Fibroblast of villous mesenchyme (primary cell): ENCODE data around the gene HOXA11. TPM values are rescaled to one million over a fixed set of nuclear protein-coding genes. Genes with fewer than 3 reads are reported as not detected.

Experiments
- DNase-seq: peaks from one replicate; pipeline ENCODE4 v3.0.0-alpha.2; 2010; ENCODE audit warnings: low read depth
- H3K4me3 ChIP-seq: 2 replicates; pipeline ENCODE4 v1.5.1; 2011; ENCODE audit warnings: low read depth, mild to moderate bottlenecking, low read length
- small RNA-seq: library from RNA; depleted of rRNA; stranded (forward); fragments of <200 nt; gene quantifications from one replicate; pipeline ENCODE3, GENCODE V24; 2012
- total RNA-seq: library from RNA; depleted of rRNA; stranded (reverse); fragments of >200 nt; gene quantifications from 2 replicates; pipeline ENCODE4 v1.2.3, GENCODE V29; 2012
- TF ChIP-seq, protein P1 (sequence below): IDR thresholded peaks from 2 replicates; pipeline ENCODE4 v1.5.1; 2012; ENCODE audit warnings: low read depth, mild to moderate bottlenecking, low read length; ENCODE audit not compliant: insufficient read depth

Gene HOXA11
- total RNA-seq, 1 donor, result 47.1 TPM

DNA sequence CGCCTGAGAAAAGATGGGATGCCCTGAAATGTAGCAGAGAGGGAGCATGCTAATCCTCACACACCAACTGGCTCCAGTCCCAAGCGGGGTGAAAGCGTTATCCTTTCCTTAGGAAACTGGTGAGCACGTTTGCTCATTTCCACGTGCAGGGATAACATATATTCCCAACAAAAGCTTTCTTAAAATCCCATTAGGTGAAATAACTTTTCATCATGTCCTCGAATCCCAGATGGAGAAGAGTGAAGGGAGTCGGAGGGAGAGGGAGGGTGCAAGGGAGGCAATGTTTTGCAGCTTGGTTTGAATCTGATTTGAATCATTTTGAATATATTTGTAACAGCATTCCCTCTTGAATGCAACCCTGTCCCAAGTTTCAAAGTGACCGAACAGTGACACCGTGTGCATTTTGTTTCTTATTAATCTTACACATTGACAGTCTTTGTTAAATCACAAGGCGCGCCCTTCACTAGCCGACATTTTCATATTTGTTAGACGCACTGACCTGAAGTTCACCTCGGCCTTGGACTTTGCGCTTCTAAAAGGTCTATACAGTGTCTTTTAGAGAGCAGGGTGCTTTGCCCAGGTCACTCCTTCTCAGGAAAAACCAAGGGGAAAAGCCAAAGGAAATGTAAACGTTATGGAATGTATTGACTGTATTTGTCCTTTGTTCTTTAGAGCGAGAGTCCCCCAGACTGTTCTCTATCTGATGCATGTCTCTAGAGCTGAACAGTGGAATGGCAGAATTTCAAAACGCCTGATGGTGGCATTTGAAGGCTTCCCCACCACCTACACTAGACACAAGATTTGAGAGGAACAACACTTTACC is 51.4 kb downstream of the HOXA11 start:
- TF ChIP-seq, protein P1, sequence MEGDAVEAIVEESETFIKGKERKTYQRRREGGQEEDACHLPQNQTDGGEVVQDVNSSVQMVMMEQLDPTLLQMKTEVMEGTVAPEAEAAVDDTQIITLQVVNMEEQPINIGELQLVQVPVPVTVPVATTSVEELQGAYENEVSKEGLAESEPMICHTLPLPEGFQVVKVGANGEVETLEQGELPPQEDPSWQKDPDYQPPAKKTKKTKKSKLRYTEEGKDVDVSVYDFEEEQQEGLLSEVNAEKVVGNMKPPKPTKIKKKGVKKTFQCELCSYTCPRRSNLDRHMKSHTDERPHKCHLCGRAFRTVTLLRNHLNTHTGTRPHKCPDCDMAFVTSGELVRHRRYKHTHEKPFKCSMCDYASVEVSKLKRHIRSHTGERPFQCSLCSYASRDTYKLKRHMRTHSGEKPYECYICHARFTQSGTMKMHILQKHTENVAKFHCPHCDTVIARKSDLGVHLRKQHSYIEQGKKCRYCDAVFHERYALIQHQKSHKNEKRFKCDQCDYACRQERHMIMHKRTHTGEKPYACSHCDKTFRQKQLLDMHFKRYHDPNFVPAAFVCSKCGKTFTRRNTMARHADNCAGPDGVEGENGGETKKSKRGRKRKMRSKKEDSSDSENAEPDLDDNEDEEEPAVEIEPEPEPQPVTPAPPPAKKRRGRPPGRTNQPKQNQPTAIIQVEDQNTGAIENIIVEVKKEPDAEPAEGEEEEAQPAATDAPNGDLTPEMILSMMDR, result no peak
- DNase-seq, result no peak
- no peak overlapping the region for H3K4me3 ChIP-seq

DNA sequence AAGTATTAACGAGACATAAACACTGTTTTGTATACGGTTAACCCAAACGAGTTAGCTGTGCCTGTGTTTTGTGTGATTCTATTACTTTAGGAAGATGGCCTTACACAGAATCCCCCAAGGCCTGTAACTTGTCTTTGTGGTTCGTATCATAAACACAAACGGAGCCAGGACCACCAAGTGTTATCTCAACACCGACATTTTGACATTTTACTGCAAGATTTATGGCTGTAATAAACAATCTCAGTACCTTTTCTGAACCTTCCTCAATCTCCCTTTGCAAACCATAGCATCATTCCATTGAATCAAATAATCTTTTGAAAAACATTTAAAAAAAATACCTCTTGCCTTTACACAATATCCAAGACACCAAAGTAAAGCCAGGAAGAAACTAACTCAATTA is 52.1 kb downstream of the HOXA11 start:
- no peak for DNase-seq
- TF ChIP-seq, protein P1, result no peak
- H3K4me3 ChIP-seq, result no peak overlapping the region

DNA sequence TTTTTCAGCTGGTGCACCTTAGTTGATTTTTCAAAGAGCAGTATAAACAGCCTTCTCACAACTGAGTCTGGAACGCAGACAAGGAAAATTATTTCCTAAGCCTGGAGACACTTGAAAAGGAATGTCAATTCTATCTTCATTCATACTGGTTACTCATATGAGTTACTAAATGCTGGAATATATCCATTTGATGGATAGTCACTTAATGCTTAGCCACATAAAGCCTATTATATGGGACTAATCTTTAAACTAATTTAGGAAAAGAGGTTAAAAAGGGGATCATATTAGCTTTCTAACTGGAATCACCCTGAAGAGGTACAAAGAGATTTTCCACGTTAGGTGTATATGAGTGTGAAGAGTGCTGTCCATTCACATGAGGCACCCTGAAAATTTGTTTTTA is 52.8 kb downstream of the HOXA11 start:
- no peak overlapping the region for H3K4me3 ChIP-seq
- DNase-seq, result no peak
- TF ChIP-seq, protein P1, result no peak

DNA sequence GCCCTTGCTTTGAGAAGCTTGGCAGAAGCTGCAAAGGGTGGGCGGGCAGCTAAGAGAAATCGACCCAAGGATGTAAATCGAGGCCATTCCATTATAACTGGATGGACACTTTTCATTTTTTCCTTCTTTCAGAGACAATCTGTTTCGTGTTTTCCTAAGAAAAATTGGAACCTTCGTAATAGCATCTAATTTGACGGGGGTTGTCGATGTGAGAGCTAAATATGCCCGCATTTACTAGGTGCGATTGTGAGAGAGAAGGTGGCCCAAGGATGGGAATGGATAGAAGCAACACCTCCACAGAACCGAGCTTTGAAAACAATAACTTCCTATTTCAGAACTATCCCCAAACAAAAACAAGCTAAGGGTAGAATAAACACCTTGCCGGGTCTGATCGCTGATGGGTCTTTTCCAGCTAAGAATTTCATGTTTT is 53.6 kb downstream of the HOXA11 start:
- TF ChIP-seq, protein P1, result no peak
- no peak for DNase-seq

More for the DNA sequence above, 53.6 kb downstream of the HOXA11 start:
- H3K4me3 ChIP-seq, result peak overlapping the region; percentile 63

Small RNAs within 50 kb of the gene (small RNA-seq; reads per million reads assigned to genes)
- gene AC004080.5 (not detected), gene RF02140 (not detected), gene RF02141 (not detected)

Other genes with a start within 250 kb of the HOXA11 start
- 0.32 and 0.43 TPM in 2 replicates for gene HOXA1, start 89.2 kb downstream of the HOXA11 start, total RNA-seq
- gene HOXA2, start 82.5 kb downstream of the HOXA11 start, total RNA-seq, result 0.64 and 0.86 TPM in 2 replicates
- 0.97 and 1.3 TPM in 2 replicates for gene HOXA4, start 54.5 kb downstream of the HOXA11 start, total RNA-seq
- gene HOXA5, start 41.6 kb downstream of the HOXA11 start, total RNA-seq, result 7.4 and 10.8 TPM in 2 replicates
- gene HOXA6, start 37.5 kb downstream of the HOXA11 start, total RNA-seq, result 10.6 and 11.2 TPM in 2 replicates
- gene HOXA3, start 32.6 kb downstream of the HOXA11 start, total RNA-seq, result 9.3 and 11.7 TPM in 2 replicates
- gene HOXA7, start 28.6 kb downstream of the HOXA11 start, total RNA-seq, result 2.2 and 2.3 TPM in 2 replicates
- gene HOXA9, start 19.7 kb downstream of the HOXA11 start, total RNA-seq, result 17.1 and 20.3 TPM in 2 replicates
- 39.0 and 47.1 TPM in 2 replicates for gene HOXA10, start 10.9 kb downstream of the HOXA11 start, total RNA-seq
- 1.3 and 2.6 TPM in 2 replicates for gene HOXA13, start 14.9 kb upstream of the HOXA11 start, total RNA-seq
- gene EVX1, start 57.6 kb upstream of the HOXA11 start, total RNA-seq, result not detected in 2 replicates